Activated naive CD4-positive, alpha-beta T cell treated with anti-CD3 and anti-CD28 coated beads for 36 hours (primary cell): ENCODE data around the gene RNGTT. TPM values are rescaled to one million over a fixed set of nuclear protein-coding genes. Genes with fewer than 3 reads are reported as not detected.
"Not testable (repeated sequence)": the region's sequence is repeated elsewhere in the genome, so short reads cannot be mapped to it uniquely, and the experiment has no call there.

ENCODE experiments used
- CTCF ChIA-PET: fragments of 350-600 bp; sonication (Branson Sonifier 250); formaldehyde crosslinking; loops from one replicate; lab custom pipeline; 2021; ENCODE audit warnings: antibody characterized with exemption; lab: Charles Lee
- DNase-seq: peaks from one replicate; pipeline ENCODE4 v3.0.0-alpha.2; 2020
- H3K27ac Mint-ChIP-seq: one replicate; pipeline ENCODE4 v1.8.0; 2021; ENCODE audit warnings: mild to moderate bottlenecking, mixed read lengths
- H3K27me3 Mint-ChIP-seq: one replicate; pipeline ENCODE4 v1.8.0; 2021; ENCODE audit warnings: low read depth, mixed read lengths
- H3K36me3 Mint-ChIP-seq: one replicate; pipeline ENCODE4 v1.8.0; 2021; ENCODE audit warnings: low read depth, mixed read lengths
- H3K4me1 Mint-ChIP-seq: one replicate; pipeline ENCODE4 v1.8.0; 2021; ENCODE audit warnings: low read depth, mixed read lengths
- H3K4me3 Mint-ChIP-seq: one replicate; pipeline ENCODE4 v1.8.0; 2021; ENCODE audit warnings: mild to moderate bottlenecking, moderate library complexity, mixed read lengths
- H3K9me3 Mint-ChIP-seq: one replicate; pipeline ENCODE4 v1.8.0; 2021; ENCODE audit warnings: mixed read lengths
- intact Hi-C: fragments of 100-400 bp; cut with micrococcal nuclease; formaldehyde crosslinking; loops from one replicate; pipeline ENCODE4 v1.15.1; 2023
- total RNA-seq, 2 experiments: library from RNA; stranded (reverse); gene quantifications; one replicate each; pipeline ENCODE4 v1.2.3, GENCODE V29; 2021

The RNGTT gene
- total RNA-seq, 2 experiments from 2014 or later, result 21.7 to 23.5 TPM

DNA sequence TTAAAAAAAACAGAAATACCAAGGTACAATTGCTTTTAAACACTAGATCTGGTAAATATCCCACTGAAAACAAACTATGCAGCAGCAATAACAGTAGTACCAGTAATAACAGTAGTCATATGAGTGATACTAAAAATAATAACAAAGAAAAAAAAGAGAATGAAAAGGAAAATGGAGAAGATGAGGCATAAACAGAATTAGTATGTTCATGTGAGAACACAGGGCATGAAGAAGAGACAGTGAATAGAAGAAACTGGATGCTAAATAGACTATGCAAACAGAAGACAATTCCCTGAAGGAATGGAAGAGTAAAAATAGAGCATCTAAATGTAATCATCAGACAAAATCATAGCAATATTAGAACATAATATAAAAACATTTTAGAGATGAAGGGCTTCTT, 121.1 kb downstream of the RNGTT start:
- H3K4me3 Mint-ChIP-seq, result no peak overlapping the region
- no peak for DNase-seq
- H3K4me1 Mint-ChIP-seq, result no peaks in the 10 kb centered on the region
- H3K27ac Mint-ChIP-seq, result no peak overlapping the region
- CTCF ChIA-PET, result no interaction called here
- intact Hi-C loops, result no loop called here
- no peaks in the 10 kb centered on the region for H3K27me3 Mint-ChIP-seq
- peaks cover 4% of the 10 kb centered on the region for H3K9me3 Mint-ChIP-seq
- H3K36me3 Mint-ChIP-seq, result peaks cover 37% of the 10 kb centered on the region

DNA sequence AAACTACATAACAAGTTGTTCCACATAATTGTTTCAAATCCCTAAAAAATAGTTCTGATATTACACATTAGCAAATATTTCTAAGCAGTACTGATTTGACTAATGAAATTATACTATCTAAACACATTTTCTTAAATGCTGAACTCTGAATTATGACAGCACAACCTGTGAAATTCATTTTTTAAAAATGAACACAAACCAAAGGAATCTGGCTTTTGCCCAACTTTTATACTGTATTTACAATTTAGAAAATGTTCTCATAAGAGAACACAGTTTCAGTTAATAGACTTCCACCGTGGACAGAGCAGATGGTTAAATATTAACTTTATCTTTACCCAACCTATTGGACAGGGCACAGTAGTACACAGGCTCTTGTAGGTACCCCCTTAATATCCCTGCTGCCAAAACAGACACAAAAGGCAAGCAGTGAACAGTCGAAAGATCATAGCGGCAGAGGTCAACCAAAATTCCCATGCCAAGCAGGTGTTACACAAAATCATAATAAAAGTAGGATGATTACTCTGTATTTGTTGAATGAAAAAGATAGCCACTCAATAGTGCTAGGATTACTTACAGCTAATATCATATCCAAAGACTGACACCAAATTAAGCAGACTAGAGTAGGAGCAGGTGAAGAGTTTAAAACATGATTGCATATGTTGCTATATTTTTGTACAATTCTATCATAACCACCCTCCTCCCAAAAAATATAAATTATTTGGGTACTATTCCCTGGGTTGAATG, 122.5 kb downstream of the RNGTT start:
- Mint-ChIP-seq H3K9me3 (peaks cover 9% of the 10 kb centered on the region), H3K36me3 (peaks cover 44% of the 10 kb centered on the region), H3K27me3 (no peaks in the 10 kb centered on the region), H3K4me1 (no peaks in the 10 kb centered on the region), H3K4me3 (no peak overlapping the region), H3K27ac (no peak overlapping the region)
- intact Hi-C loops, result no loop called here
- no peak for DNase-seq
- CTCF ChIA-PET, result no interaction called here

DNA sequence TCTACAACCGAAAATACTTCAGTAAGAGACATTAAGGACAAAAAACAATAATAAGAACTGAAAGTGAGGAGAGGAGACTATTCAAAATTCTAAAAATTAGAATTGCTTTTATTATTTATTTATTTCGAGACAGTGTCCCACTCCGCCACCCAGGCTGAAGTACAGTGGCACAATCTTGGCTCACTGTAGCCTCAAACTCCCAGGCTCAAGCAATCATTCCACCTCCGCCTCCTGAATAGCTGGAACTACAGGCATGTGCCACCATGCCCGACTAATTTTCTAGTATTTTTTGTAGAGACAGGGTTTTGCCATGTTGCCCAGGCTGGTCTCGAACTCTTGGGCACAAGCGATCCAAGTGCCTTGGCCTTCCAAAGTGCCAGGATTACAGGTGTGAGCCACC, 123.1 kb downstream of the RNGTT start:
- CTCF ChIA-PET, result no interaction called here
- no peak overlapping the region for H3K4me3 Mint-ChIP-seq

DNA sequence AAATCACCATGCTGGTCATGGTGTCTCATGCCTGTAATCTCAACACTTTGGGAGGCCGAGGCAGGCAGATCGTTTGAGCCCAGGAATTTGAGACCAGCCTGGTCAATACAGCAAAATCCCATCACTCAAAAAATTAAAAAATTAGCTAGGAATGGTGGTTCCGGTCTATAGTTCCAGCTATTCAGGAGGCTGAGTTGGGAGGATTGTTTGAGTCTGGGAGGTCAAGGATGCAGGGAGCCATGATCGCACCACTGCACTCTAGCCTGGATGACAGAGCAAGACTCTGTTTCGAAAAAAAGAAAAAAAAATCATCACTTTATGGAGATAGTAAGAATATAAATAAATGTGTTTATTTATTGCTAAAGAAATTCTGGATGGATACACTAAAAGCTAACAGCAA, 124.1 kb downstream of the RNGTT start:
- no peak for DNase-seq
- Mint-ChIP-seq H3K4me1 (no peaks in the 10 kb centered on the region), H3K9me3 (peaks cover 19% of the 10 kb centered on the region), H3K27ac (no peak overlapping the region), H3K27me3 (no peaks in the 10 kb centered on the region), H3K4me3 (no peak overlapping the region), H3K36me3 (peaks cover 55% of the 10 kb centered on the region)
- CTCF ChIA-PET, result interaction anchor here (0.6 kb wide), 1 partner anchor 142 kb away, joined by 3 read pairs; no protein-coding TSS in a partner anchor
- intact Hi-C loops, result no loop called here

More for the DNA sequence above, 123.1 kb downstream of the RNGTT start:
- peaks cover 13% of the 10 kb centered on the region for H3K9me3 Mint-ChIP-seq
- H3K36me3 Mint-ChIP-seq, result peaks cover 48% of the 10 kb centered on the region
- DNase-seq, result no peak
- H3K27ac Mint-ChIP-seq, result no peak overlapping the region
- H3K27me3 Mint-ChIP-seq, result no peaks in the 10 kb centered on the region
- H3K4me1 Mint-ChIP-seq, result no peaks in the 10 kb centered on the region
- intact Hi-C loops, result no loop called here

DNA sequence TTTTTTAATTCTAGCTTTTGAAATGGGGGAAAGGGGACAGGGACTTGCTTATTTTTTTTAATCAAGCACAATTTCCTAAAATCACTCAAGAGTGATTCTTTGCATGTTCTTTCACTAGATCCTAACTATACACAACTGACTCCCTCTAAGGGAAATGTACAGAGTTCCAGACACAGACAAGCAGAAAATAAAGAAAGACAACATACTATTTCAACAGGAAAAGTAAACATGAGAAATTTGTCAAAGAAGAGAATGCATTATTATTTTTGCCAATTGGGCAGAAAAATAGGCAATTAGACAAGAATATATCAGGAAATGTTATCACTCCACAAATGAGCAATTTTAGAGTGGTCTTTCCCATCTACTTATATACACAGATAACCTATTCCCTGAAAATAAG, 128.2 kb downstream of the RNGTT start:
- H3K36me3 Mint-ChIP-seq, result peaks cover 66% of the 10 kb centered on the region
- intact Hi-C loops, result no loop called here
- CTCF ChIA-PET, result no interaction called here
- H3K4me3 Mint-ChIP-seq, result no peak overlapping the region
- H3K4me1 Mint-ChIP-seq, result peaks cover 2% of the 10 kb centered on the region
- no peaks in the 10 kb centered on the region for H3K27me3 Mint-ChIP-seq
- no peak overlapping the region for H3K27ac Mint-ChIP-seq
- DNase-seq, result no peak
- peaks cover 49% of the 10 kb centered on the region for H3K9me3 Mint-ChIP-seq

DNA sequence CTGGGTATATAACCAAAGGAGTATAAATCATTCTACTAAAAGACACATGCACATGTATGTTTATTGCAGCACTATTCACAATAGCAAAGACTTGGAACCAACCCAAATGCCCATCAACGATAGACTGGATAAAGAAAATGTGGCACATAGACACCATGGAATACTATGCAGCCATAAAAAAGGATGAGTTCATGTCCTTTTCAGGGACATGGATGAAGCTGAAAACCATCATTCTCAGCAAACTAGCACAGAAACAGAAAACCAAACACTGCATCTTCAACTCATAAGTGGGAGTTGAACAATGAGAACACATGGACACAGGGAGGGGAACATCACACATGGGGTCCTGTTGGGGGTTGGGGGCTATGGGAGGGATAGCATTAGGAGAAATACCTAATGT, 130.3 kb downstream of the RNGTT start:
- intact Hi-C loops, H3K27me3 Mint-ChIP-seq, DNase-seq, H3K4me1 Mint-ChIP-seq, H3K27ac Mint-ChIP-seq, H3K4me3 Mint-ChIP-seq, CTCF ChIA-PET: not testable (repeated sequence)
- H3K9me3 Mint-ChIP-seq, result peaks cover 58% of the 10 kb centered on the region
- peaks cover 77% of the 10 kb centered on the region for H3K36me3 Mint-ChIP-seq

DNA sequence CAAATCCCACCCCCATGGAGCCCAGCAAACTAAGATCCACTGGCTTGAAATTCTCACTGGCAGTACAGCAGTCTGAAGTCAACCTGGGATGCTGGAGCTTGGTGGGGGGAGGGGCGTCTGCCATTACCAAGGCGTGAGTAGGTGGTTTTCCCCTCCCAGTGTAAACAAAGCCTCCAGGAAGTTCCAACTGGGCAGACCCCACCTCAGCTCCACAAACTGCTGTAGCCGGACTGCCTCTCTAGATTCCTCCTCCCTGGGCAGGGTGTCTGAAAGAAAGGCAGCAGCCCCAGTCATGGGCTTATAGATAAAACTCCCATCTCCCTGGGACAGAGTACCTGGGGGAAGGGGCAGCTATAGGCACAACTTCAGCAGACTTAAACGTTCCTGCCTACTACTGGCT, 135.8 kb downstream of the RNGTT start:
- CTCF ChIA-PET, DNase-seq, intact Hi-C loops, H3K4me1 Mint-ChIP-seq, H3K27me3 Mint-ChIP-seq, H3K27ac Mint-ChIP-seq, H3K4me3 Mint-ChIP-seq: not testable (repeated sequence)
- Mint-ChIP-seq H3K9me3 (peaks cover 29% of the 10 kb centered on the region), H3K36me3 (peaks cover 56% of the 10 kb centered on the region)

DNA sequence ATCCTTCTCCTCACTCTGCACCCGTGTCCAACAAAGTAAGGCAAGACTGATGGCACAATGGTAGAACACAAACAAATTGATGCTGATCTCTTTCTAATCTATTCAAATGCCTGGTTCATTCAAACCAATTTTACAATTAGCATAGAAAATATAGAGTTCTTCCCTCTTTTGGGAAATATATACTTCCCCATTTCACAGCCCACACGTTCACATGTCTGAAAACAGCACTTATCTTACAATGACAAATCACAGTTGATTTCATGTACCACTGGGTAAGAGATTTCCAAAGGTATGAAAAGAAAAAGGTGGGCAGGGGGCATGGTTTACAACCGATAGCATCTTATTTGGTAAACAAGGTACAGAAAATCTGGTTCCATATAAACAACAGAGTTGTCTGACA, 137.6 kb downstream of the RNGTT start:
- Mint-ChIP-seq H3K4me3 (no peak overlapping the region), H3K27ac (no peak overlapping the region), H3K9me3 (peaks cover 15% of the 10 kb centered on the region), H3K27me3 (no peaks in the 10 kb centered on the region), H3K36me3 (peaks cover 43% of the 10 kb centered on the region), H3K4me1 (peaks cover under 1% of the 10 kb centered on the region)
- CTCF ChIA-PET, result no interaction called here
- DNase-seq, result no peak
- intact Hi-C loops, result no loop called here

DNA sequence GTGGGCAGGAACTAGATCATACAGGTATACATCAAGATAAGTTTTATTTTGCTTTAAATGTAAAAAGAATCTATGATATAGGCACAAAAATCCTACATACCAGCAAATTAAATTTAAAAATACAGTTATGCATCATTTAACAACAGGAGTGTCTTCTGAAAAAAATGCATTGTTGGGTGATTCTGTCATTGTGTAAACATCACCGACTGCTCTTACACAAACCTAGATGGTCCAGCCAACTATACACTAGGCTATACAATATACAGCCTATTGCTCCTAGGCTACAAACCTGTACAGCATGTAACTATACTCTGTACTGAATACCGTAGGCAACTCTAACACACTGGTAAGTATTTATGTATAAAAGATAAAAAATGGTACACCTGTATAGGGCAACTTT, 139.4 kb downstream of the RNGTT start:
- H3K27me3 Mint-ChIP-seq, result no peaks in the 10 kb centered on the region
- H3K9me3 Mint-ChIP-seq, result peaks cover 2% of the 10 kb centered on the region
- no peak for DNase-seq
- H3K27ac Mint-ChIP-seq, result no peak overlapping the region
- intact Hi-C loops, result no loop called here
- H3K4me1 Mint-ChIP-seq, result peaks cover 6% of the 10 kb centered on the region
- peaks cover 31% of the 10 kb centered on the region for H3K36me3 Mint-ChIP-seq
- H3K4me3 Mint-ChIP-seq, result no peak overlapping the region
- CTCF ChIA-PET, result no interaction called here

DNA sequence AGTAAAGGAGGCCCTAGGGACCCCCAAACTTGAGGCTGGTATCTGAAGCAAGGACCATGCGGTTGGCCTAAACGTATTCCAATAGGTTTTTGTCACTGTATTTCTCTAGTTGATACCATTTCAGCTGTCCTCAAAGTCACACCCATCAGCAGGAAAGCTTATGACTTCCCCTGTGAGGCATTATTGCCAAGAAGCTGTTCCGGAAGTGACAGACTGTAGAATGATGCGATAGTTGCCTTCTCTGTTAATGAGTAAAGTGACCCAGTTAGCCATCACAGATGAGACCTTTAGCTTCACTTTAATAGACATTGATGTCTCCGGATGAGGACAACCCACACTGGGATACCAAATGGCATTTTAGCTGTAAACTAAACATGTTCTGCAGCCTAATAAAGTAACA, 147.9 kb downstream of the RNGTT start:
- Mint-ChIP-seq H3K4me1 (peaks cover 6% of the 10 kb centered on the region), H3K27ac (no peak overlapping the region), H3K9me3 (no peaks in the 10 kb centered on the region), H3K4me3 (no peak overlapping the region), H3K27me3 (no peaks in the 10 kb centered on the region), H3K36me3 (peaks cover 5% of the 10 kb centered on the region)
- intact Hi-C loops, result no loop called here
- CTCF ChIA-PET, result interaction anchor here (1.1 to 1.3 kb wide), 2 partner anchors 35 to 55 kb away, joined by 4 read pairs; no protein-coding TSS in a partner anchor
- no peak for DNase-seq

DNA sequence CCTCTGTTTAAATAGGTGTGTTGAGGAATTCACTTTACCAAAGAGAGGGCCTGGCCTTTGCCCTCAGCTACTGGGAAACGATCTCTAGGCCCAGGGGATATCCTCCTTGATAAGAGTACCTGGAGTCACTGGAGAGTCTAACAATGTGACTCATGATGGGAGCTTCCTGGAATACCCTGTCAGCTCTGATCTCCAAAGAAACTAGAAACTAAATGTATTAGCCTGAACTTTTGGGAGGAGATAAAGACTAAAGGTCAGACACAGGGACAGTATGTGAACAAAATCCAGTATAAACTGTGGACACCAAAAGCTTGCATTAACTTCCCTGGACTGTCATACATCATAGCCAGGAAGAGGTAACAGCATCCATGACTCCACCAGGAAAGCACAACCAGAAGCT, 148.5 kb downstream of the RNGTT start:
- Mint-ChIP-seq H3K9me3 (no peaks in the 10 kb centered on the region), H3K4me1 (peaks cover 6% of the 10 kb centered on the region), H3K4me3 (no peak overlapping the region), H3K36me3 (peaks cover 7% of the 10 kb centered on the region), H3K27ac (no peak overlapping the region), H3K27me3 (no peaks in the 10 kb centered on the region)
- DNase-seq, result no peak
- intact Hi-C loops, result no loop called here
- CTCF ChIA-PET, result interaction anchor here (1.3 kb wide), 1 partner anchor 56 kb away, joined by 4 read pairs; no protein-coding TSS in a partner anchor

DNA sequence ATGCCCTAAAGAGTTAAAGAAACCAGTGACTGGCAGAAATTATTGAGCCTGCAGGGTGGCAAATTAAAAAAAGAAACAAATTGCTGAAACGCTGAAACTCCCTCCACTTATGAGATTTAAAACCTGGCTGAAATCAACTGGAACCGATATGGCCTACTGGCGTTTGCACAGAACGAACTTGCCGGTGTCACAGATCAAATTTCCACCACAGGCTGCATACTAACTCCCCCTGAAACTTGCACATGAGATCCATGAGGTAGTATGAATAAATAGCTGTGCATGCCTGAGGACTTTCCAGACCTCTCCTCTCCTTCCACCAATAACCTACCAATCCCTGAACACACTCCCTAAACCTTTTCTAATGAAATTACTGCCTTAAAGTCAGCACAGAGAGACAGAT, 150.4 kb downstream of the RNGTT start:
- Mint-ChIP-seq H3K4me3 (no peak overlapping the region), H3K4me1 (peaks cover 5% of the 10 kb centered on the region), H3K36me3 (peaks cover 9% of the 10 kb centered on the region), H3K27me3 (no peaks in the 10 kb centered on the region), H3K27ac (no peak overlapping the region), H3K9me3 (peaks cover 5% of the 10 kb centered on the region)
- CTCF ChIA-PET, result interaction anchor here (1.3 kb wide), 1 partner anchor 12 kb away, joined by 3 read pairs; no protein-coding TSS in a partner anchor
- intact Hi-C loops, result no loop called here
- no peak for DNase-seq

DNA sequence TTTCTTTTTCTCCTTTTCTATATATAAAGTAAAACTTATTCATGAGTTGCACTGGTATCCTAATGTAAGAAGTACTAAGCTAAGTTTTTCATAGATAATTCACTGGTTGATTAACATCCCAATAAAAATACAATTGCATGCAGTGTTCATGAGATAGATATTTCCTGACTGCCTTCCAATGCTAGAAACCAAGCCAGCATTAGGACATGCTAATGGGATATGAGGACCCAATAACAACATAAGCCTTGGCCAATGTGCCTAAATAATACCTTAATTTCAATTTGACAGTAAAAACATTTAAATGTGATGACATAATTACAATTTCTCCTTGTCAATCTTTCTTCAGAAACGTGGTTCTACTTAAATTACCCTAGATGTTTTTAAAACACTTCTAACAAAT, 152.7 kb downstream of the RNGTT start:
- Mint-ChIP-seq H3K36me3 (peaks cover 23% of the 10 kb centered on the region), H3K9me3 (peaks cover 17% of the 10 kb centered on the region), H3K27ac (no peak overlapping the region), H3K4me1 (peaks cover 2% of the 10 kb centered on the region), H3K27me3 (no peaks in the 10 kb centered on the region), H3K4me3 (no peak overlapping the region)
- intact Hi-C loops, result no loop called here
- CTCF ChIA-PET, result no interaction called here
- no peak for DNase-seq
